GM18526 (cell line): ENCODE data around the gene ATAD2B.

ENCODE experiments used
- POLR2A ChIP-seq: IDR thresholded peaks from 3 replicates; pipeline ENCODE4 v1.6.1; 2011; ENCODE audit not compliant: insufficient read length; ENCODE audit errors: extremely low read depth

Gene ATAD2B

DNA sequence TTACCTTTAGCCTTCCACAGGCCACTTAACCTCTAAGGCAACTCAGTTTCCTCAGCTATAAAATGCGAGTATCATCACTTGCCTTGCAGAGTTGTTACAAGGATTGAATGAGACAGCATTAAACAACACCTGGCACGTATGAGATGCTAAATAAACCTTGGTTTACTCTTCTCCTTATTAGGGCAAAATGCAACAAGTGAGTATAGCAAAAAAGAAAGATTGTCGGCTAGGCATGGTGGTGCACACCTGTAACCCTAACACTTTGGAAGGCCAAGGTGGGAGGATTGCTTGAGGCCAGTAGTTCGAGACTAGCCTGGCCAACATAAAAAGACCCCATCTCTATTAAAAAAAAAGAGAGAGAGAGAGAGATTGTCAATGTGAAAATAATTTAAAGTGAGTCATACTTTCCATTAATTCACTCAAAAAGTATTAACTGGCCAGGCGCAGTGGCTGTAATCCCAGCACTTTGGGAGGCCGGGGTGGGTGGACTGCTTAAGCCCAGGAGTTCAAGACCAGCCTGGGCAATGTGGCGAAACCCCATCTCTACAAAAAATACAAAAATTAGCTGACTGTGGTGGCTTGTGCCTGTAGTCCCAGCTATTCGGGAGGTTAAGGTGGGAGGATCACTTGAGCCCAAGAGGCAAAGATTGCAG is 8.0 kb downstream of the ATAD2B start:
- no peak for TF ChIP-seq POLR2A

GRCh38 chr2:23916727-23917405 is 10.1 kb downstream of the ATAD2B start:
- TF ChIP-seq POLR2A = no peak

DNA sequence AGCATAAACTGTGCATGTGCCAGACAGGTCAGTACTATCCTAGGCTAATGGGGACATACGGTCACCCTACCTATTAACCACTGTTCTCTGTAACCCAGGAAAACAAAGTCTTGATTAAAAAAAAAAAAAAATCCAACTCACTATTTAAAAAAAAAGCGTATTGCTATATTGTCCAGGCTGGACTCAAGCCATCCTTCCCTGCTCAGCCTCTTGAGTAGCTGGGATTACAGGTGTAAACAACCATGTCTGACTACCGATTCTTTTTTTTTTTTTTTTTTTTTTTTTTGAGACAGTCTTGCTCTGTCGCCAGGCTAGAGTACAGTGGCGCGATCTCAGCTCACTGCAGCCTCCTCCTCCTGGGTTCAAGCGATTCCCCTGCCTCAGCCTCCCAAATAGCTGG is 11.6 kb downstream of the ATAD2B start:
- TF ChIP-seq POLR2A = no peak

DNA sequence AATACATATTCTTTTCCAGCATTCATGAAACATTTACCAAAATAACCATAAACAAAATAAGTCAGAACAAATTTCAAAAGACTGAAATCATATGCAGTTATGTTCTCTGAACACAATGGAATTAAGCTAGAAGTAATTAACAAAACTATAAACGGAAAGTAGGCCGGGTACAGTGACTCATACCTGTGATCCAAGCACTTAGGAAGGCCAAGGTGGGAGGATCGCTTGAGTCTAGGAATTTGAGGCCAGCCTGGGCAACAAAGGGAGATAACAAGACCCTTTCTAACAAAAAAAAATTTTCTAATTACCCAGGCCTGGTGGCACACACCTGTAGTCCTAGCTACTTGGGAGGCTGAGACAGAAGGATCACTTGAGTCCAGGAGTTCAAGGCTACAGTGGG is 14.9 kb downstream of the ATAD2B start:
- no peak for TF ChIP-seq POLR2A

DNA sequence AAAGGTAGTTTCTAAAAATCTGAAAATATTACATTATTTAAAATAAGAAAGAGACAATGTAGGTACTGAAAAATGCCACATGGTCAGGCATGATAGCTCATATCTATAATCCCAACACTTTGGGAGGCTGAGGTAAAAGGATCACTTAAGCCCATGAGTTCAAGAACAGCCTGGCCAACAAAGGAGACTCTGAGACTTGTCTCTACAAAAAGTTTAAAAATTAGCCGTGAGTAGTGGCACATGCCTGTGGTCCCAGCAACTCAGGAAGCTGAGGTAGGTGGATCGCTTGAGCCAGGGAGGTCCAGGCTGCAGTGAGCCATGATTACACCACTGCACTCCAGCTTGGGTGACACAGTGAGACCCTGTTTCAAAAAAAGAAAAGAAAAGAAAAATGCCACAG is 21.8 kb downstream of the ATAD2B start:
- no peak for TF ChIP-seq POLR2A

DNA sequence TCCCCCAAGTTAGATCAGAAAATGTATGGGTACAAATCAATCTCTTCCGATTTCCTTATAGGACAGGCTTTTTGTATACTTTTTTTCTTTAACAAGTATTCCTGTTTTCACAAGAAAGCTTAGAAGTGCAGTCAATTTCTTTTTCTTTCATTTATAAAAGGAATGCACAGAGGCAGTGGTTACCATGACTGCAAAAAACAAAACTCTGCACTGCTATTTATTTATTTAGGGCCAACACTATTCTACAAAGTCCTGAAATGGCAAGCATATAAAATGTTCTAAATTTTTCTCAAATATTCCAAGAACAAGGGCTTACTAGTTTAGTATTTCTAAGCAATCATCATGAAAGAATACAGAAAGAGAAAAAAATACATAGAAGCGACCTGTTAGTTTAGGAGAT is 22.2 kb downstream of the ATAD2B start:
- TF ChIP-seq POLR2A = no peak

- TF ChIP-seq POLR2A = no peak
Measured at GRCh38 chr2:23904215-23904614, 22.7 kb downstream of the ATAD2B start.

DNA sequence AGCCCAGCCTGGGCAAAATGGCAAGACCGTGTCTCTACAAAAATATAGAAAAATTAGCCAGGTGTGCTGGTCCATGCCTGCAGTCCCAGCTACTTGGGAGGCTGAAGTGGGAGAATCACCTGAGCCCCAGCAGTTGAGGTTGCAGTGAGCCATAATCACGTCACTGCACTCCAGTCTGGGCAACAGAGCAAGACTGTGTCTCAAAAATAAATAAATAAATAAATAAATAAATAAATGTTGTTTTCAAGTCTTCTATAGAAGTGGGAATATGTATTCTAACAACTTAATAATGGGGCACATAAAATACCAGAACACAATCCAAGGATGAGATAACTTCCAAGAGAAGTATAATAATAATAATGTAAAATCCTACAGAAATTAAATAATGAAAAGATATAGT is 23.9 kb downstream of the ATAD2B start:
- no peak for TF ChIP-seq POLR2A

GRCh38 chr2:23901966-23902846 is 24.7 kb downstream of the ATAD2B start:
- TF ChIP-seq POLR2A = no peak

DNA sequence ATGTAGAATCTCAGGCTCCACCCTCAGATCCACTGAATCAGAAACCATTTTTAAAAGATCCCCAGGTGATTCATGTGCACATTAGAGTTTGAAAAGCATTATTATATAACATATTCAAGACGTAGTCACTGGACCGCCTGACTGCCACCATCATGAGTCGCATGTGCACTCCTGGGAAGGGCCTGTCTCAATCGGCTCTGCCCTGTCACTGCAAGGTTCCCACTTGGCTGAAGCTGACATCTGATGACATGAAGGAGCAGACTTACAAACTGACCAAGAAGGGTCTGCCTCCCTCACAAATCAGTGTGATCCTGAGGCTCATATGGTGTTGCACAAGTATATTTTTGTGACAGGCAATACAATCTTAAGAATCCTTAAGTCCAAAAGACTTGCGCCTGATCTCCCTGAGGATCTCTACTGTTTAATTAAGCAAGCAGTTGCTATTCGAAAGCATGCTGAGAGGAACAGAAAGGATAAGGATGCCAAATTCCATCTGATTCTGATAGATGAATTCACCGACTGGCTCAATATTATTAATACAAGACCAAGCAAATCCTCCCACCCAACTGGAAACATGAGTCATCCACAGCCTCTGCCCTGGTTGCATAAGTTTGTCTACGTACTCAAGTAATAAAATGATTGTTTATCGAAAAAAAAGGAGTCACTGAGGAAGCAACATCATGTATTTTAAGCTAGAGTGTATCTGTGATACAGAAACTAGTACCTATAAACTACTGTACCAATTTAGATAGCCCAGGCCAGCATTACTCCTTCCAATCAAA is 26.2 kb downstream of the ATAD2B start:
- TF ChIP-seq POLR2A = no peak

DNA sequence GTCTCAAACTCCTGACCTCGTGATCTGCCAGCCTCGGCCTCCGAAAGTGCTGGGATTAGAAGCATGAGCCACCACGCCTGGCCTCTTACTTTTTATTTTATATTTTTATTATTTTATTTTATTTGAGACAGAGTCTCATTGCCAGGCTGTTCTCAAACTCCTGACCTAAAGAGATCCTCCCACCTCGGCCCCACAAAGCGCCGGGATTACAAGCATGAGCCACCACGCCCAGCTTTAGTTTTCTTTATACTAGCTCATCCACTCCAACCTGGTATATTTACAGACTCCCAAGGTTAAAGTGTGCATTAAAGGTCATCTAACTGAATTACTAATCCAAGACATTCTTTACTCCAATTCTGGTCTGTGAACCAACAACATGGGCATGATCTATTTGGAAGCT is 26.8 kb downstream of the ATAD2B start:
- TF ChIP-seq POLR2A = no peak

DNA sequence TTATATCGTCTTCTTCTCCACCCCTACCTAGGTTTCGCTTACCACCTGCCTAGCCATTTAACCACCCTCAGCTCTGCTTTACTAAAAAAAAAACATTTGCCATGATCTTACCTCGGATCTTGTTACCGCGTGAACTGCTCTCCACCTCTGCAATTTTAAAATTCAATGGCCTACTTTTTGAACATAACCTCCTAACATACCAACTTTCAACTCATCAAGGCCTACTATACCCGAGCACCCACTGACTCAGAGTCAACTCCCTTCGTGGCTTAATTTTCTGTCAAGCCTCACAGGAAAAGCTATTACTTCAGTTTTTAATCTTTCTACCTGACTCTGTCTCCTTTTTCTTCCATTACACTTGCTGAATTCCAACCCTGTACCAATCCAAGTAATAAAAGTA is 55.7 kb downstream of the ATAD2B start:
- TF ChIP-seq POLR2A = no peak

- no peak for TF ChIP-seq POLR2A
Measured at GRCh38 chr2:23867449-23867848, 59.5 kb downstream of the ATAD2B start.

- no peak for TF ChIP-seq POLR2A
Measured at GRCh38 chr2:23862716-23863426, 64.1 kb downstream of the ATAD2B start.

DNA sequence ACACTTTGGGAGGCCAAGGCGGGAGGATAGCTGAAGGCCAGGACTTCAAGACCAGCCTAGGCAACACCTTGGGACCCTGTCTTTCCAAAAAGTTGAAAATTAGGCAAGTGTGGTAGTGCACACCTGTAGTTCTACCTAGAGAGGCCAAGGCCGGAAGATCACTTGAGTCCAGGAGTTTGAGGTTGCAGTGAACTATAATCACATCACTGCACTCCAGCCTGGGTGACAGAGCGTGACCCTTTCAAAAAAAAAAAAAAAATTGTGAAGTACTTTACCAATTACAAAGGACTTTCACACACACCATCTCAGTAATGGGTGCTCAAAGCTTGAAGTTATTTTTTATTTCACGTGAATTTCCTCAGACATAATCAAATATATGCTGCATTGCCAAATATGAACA is 65.0 kb downstream of the ATAD2B start:
- TF ChIP-seq POLR2A = no peak
